Activated naive CD8-positive, alpha-beta T cell treated with anti-CD3 and anti-CD28 coated beads, Interleukin-2, amount 50 U/mL, for 16 hours (primary cell): ENCODE measurements around the gene SPDYE2B.
"Not testable (repeated sequence)": the region's sequence is repeated elsewhere in the genome, so short reads cannot be mapped to it uniquely, and the experiment has no call there.

Experiments
- DNase-seq: peaks from one replicate; pipeline ENCODE4 v3.0.0-alpha.2; 2020; ENCODE audit warnings: low read depth, low spot score

The SPDYE2B gene, protein sequence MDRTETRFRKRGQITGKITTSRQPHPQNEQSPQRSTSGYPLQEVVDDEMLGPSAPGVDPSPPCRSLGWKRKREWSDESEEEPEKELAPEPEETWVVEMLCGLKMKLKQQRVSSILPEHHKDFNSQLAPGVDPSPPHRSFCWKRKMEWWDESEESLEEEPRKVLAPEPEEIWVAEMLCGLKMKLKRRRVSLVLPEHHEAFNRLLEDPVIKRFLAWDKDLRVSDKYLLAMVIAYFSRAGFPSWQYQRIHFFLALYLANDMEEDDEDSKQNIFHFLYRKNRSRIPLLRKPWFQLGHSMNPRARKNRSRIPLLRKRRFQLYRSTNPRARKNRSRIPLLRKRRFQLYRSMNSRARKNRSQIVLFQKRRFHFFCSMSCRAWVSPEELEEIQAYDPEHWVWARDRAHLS

DNA sequence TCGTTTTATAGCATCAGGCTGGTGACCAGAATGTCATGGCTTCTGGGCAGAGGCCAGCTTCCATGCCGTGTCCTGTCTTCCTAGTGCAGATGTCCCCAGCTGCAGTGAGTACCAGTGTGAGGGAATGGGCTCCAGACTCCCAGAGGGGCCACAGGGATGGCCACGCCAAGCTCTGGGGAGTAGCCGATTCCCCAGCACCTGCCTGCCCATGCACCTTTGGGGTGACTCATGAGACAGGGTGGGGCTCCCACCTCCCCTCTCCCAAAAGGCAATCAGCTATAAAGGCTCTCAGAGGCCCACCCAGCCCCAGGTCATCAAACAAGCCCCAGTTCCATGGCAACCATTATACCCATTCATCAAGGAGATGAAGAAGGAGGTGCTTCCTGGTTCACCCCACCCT is at the start of gene SPDYE2B:
SPDYE2B (plus strand) TSS at position 396 of the 400 bp plus-strand sequence. CDS start 2,030 bp downstream, outside the sequence.
- DNase-seq = not testable (repeated sequence)

DNA sequence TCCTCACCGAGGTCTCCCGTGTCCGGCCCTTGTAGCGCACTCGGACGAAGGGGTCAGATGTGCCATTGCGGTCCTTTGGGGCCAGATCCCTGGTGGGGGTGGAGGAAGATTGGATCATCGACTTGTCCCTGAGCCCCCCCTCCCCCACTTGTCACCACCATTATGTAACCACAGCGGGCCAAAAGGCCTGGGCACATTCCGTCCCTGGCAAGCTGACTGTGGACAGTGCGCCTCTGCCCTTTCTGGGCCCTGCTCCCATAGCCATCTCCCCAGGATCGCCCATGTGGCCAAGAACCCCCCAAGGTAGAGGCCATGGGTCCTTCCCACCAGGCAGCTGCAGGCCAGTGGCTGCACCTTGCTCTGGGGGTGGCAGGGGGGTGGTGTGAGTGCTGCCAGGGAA is 47.8 kb upstream of the SPDYE2B start:
- DNase-seq = not testable (repeated sequence)

DNA sequence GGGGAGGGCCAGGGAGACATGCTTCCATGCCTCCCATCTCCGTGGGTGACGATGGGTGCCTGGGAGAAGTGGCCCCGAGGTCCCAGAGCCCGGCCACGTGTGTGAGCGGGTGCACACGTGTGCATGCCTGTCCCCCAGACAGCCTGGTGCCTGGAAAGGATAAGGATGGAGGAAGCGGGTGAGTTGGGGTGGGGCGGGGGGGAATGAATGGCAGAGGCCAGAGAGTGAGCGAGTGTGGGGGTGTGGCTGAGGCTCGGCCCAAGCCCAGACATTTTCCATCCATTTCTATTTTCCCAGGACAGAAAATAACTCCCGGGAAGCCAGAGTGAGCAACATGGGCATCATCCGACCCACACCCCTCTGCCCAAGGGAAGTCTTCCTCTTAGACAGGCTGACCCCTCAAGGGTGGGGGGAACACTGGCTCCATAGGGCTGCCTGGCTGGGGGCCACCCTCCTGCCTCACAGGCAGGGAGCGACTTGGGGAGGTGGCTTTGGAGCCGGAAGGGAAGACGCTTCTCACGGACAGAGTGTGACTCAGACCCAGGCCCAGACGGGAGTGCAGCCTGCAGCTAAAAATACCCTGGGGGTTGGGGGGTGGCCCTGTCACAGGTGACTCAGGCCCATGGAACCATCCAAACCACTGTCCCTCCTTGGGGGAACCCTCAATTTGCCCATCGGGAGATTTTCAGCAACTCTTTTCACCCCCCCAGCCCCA is 45.5 kb upstream of the SPDYE2B start:
- DNase-seq = not testable (repeated sequence)

DNA sequence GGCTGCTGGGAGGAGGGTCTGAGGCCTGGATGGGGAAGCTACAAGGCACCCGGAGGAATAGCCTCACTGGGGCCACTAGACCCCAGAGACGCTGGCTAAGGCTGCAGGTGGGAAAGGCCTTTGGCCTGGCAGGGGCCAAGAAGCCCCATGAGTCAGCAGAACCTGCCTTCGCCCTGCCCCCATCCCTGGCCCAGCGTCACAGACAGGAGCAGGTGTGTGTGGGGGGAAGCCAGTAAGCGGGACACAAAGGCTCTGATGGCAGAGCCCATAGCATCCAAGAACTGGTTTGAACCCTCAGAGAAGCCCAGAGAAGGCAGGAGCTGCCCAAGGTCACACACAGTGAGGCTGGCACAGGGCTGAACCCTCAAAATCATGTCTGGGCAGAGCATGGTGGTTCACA is 43.3 kb upstream of the SPDYE2B start:
- DNase-seq = not testable (repeated sequence)

DNA sequence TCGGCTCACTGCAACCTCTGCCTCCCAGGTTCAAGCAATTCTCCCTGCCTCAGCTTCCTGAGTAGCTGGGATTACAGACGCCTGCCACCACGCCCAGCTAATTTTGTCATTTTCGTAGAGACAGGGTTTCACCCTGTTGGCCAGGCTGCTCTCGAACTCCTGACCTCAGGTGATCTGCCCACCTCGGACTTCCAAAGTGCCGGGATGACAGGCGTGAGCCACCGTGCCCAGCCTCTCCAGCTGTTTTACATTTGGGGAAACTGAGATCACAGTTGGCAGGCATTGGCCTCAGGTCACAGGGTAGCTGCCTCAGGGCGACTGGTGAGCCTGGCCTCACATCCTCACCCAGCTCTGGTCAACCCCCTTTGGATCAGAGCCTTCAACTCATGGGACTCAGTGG is 40.4 kb upstream of the SPDYE2B start:
- DNase-seq = not testable (repeated sequence)

DNA sequence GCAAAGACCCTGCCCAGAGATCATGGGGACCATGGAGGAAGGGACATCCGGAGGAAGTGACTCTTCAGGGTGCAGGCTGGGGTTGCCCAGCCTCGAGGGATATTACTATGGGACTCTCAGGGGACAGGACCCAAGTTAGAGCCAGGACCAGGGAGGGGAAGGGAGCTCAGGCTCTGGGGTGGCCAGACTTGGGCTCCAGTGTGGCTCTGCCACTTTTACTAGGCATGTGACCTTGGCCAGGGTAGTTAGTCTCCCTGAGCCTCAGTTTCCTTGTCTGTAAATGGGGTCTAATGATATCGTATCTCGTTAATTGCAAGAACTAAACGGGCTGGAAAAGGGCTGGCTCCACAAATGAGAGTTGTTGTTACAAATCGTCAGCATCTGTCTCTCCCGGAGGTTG is 39.7 kb upstream of the SPDYE2B start:
- not testable (repeated sequence) for DNase-seq

DNA sequence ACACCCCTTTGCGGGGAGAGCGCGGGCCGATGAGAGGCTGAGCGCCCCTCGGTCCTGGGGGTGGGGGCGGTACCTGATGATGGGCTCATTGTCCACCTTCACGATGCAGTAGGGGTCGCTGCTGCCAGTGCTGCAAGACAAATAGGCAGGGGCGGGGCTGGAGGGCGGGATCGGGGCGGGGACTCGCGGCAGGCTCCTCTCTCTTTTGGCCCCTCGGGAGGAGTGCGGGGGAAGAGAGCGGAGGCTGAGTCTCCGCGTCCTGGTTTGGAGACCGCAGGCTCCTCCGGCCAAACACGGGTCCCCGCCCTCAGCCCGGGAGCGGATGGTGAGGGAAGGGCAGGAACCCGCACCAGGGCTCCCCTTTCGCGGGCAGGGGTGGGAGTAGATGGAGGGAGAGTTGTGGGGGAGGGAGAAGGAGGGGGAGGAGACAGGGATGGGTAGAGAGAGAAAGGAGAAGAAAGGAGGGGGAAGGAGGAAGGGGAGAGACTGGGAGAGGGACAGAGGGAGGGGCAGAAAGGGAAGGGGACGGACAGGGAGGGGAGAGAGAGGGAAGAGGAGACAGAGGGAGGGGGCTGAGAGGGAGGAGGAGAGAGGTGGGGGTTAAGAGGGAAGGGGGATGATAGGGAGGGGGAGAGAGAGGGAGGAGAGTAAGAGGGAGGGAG is 39.0 kb upstream of the SPDYE2B start:
- not testable (repeated sequence) for DNase-seq

DNA sequence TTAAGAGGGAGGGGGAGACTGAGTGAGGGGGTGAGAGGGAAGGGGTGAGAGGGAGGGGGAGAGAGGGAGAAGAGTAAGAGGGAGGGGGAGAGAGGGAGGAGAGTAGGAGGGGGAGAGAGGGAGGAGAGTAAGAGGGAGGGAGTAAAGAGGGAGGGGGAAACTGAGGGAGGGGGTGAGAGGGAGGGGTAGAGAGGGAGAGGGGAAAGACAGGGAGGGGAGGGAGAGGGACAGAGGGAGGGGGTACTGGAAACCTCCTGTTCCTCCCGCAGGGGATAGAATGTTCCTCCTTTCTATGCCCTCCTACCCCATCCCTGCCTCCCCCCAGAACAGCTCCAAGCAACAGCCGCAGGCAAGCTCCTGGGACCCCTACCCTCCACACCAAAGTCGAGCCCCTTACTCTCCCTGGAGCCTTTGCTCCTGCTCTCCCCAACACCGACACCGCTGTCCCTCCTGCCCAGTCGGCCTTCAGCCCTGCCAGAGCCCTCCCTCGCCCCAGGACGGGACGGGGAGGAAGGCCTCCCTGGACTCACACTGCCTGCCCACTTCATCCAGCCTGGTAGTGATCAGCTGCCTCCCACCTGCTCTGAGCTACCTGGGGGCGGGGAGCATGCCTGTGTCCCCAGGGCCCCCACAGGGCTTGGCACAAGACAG is 38.3 kb upstream of the SPDYE2B start:
- DNase-seq = not testable (repeated sequence)

DNA sequence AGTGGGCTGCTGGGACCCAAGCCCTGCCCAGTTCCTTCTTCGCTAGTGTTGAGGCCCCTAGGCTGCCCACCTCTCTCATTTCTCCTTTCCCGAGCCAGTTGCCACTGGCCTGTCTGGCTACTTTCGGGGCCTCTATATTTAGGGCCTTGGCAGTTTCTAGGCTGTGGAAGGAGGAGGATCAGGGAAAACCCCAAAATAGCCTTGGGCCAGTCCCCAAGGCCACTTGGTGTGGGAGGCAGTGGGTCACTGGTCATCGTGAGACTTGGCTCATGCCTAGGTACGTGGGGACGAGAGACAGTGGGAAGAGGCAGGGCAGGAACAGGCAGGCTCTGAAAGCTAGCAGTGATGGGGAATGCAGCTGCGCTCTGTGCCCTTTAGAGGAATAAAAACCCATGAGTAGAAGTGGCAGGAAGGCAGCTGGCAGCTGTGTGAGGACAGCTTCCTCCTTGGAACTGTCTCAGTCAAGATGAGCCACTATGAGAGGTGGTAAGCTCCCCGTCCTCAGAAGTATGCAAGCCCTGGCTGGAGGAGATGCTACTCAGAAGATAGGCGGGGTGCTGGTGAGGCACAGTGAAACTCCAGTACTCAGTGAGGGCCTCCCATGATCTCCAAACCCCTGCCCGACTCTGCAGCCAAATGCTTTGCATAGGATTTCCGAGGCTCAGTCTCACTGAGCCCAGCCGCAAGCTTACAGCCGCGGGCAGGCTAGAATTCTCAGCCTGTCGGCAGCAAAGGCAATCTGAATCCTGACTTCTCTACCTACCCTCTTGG is 36.4 kb upstream of the SPDYE2B start:
- not testable (repeated sequence) for DNase-seq

DNA sequence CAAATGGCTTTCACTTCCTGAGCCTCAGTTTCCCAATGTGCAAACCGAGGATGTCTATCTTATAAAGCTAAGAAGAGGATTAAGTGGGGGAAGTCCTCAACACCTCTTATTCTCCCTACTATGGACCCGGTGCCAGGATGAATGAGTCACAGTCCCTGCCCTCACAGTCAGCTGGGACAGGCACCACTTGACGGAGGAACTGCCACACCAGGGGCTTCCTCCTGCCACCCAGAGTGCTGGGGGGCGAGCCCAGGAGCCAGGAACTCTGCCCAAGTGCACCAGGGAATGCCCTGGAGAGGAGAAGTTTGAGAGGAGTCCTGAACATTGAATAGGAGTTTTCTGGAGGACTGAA is 35.8 kb upstream of the SPDYE2B start:
- not testable (repeated sequence) for DNase-seq

DNA sequence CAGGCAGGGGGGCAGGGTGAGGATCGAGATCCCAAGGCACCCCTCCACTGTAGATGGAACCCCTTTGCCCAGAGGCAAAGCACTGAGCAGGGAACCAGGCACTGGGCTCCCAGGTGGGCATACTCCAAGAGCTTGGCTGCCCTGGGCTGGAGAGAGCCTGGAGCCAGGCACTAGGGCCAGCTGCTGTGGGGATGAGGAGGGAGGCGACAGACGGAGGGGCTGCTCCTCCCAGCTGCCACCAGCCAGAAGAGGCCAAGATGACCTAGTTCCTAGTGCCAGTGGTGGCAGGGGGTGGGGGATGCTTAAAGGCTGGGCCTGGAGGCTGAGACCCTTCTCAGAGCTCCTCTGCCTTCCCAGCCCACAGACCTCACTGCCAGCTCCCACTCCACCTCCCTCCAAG is 35.2 kb upstream of the SPDYE2B start:
- not testable (repeated sequence) for DNase-seq

DNA sequence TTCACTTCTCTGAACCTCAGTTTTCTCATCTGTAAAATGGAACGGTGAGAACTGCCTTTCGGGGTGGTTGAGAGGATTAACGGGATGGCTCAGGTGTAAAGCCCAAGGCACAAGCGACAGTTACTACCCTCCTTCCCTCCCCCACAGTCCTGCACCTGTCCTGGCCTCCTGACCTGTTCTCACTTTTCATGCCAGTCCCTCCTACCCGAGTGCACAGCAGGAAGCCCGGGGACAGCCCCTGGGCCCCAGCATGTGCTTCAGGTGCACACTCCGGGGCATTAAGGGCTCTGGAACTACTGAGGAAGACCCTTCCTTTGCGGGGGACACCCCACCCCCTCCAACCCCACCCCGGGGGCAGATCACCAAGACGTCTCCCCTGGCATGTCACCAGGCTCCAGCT is 34.2 kb upstream of the SPDYE2B start:
- DNase-seq = not testable (repeated sequence)

DNA sequence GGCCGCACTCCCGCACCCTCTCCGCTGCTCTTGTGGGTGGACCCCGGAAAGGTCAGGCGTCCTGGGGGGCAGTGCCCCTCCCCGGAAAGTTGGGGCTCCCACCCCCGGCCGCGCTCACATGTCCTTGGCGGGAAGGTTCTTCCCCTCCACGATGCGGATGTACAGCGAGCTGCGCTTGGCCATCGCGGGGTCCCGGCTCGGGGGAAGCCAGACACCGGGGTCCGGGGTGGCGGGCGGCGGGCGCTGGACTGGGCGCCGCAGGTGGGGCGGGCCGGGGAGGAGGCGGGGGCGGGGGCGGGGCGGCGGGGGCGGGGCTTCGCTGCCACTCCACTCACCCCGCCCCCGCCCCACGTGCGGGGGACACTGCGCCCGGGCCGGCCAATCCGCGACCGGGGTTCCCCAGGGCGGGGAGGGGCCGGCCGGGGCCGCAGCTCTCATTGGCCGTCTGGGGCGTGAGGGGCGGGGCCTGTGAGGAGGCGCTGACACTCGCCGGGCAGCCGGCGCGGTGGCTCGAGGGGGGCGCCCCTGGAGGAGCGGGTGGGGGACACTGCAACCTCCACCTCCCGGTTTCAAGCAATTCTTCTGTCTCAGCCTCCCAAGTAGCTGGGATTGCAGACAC is 33.5 kb upstream of the SPDYE2B start, which contains the start of gene RASA4:
RASA4 (minus strand) TSS at position 250 of the 619 bp plus-strand sequence; CDS start at position 183, 67 bp downstream.
- DNase-seq = not testable (repeated sequence)

DNA sequence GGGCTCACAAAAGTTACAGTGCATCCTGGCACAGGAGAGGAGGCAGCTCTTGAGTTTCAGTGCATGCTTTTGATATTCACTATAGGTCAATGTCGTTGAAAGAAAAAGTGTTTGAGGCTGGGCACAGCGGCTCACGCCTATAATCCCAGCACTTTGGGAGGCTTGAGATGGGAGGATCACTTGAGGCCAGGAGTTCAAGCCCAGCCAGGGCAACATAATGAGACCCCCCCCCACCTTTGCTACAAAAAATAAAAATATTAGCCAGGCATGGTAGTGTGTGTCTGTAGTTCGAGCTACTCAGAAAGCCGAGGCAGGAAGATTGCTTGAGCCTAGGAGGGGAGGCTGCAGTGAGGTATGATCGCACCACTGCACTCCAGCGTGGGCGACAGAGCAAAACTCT is 32.0 kb upstream of the SPDYE2B start:
- not testable (repeated sequence) for DNase-seq

DNA sequence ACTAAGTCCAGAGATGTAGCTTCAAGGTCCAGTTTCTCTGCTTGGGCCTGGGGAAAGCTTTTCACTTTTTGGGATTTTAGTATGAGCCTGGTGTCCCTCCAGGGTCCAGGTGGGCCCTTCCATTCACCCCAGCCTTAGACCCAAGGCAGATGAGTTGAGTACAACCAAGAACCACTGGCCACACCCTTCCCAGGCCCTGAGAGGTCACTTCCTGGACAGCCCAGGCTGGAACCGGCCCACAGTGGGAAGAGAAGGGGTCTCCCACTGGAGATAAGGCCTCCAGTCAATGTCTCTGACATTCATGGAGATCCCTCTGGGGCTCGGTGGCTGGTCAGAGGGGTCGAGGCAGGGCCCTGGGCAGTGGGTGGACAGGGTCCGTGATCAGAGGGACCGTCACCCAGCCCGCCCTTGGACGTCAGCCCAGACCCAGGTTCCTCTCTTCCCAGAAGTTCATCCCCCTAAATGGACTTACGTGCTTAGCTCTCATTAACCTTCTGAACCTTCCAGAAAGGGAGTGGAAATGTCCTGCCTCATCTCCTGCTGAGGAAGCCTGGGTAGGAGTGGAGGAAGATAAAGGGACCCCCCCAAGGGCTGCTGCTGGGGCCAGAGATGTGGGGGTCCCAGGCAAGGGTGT is 22.7 kb upstream of the SPDYE2B start:
- DNase-seq = not testable (repeated sequence)

DNA sequence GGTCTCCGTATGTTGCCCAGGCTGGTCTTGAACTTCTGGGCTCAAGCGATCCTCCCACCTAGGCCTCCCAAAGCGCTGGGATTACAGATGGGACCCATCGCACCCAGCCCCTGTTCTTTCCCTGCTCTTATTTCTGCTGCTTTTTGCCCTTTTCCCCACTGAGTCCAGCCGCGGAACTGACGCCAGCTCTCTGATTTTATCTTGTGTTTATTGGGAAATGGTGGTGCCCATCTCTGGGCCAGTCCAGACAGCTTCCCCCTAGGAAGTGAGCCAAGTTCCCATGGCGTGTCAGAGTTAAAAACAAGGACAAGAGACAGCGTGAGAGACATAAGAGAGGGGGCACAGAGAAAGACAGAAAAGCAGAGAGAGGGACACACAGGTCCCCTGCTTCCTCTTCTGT is 19.5 kb upstream of the SPDYE2B start:
- DNase-seq = not testable (repeated sequence)

DNA sequence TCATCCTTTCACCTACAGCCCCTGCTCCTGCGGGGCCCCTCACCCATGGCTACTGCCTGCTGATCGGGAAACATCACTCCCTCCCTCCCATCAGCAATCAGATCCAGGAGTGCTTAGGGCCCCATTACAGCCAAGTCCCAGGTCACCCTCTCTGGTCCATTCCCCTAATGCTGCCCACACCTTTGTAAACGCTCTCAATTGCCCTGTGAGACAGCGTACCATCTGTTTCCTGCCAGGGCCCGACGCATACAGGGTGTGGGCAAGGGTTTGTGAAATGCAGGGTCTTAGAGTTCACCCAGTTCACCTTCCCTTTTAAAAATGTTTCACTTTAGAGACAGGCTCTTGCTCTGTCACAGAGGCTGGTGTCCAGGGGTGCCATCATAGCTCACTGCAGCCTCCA is 15.8 kb upstream of the SPDYE2B start:
- not testable (repeated sequence) for DNase-seq

DNA sequence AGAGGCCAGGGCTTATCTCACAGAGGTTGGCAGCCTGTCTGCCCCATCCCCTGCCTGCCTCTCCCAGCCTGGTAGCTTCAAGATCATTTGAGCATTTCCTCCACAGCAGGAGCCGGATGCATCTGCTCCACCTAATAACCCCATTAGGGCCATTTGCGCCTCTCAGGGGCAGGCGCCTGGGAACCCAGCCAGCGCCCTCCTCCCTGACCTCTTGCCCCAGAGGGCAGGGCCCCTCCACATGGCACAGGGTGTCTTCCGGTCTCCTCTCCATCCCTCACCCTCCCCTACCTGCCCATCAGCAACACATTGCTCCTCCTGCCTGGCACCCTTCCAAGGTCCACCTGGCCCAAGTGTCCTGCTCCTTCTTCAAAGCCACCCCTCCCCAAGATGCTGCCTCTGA is 14.8 kb upstream of the SPDYE2B start:
- not testable (repeated sequence) for DNase-seq

DNA sequence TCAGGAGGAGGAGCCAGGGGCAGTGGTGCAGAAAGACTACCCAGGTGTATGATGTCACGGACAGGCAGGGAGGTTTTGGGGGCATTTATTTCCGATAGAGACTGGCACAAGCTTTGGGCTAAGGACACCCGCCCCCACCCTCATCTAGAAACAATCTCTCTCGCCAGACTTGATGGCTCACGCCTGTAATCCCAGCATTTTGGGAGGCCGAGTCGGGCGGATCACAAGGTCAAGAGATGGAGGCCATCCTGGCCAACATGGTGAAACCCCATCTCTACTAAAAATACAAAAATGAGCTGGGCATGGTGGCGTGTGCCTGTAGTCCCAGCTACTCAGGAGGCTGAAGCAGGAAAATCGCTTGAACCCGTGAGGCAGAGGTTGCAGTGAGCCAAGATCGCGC is 13.2 kb upstream of the SPDYE2B start:
- not testable (repeated sequence) for DNase-seq

DNA sequence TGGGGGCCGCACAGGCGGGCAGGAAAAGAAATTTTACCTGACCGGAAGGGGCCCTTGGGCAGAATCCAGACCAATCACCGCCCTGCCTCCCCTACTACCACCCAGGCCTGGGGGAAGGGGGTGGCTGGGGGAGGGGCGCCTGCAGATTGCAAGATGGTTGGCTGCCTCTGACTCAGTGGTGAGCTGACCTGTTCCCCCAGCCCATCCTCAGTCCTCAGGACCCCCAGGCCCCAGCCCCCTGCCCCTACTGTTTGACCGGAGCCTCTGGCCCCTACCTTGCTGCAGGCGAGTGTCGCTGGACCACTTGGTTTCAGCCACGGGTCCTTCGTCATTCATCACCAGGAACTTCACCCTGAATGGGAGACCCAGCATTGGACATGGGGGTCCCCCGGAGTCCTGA is 11.3 kb upstream of the SPDYE2B start:
- not testable (repeated sequence) for DNase-seq
